C4-2B (cell line): Measurements from ENCODE around the gene FCRL3.

Source experiments
- H3K27ac ChIP-seq: fragments of 450-650 bp; 2 replicates; pipeline ENCODE4 v1.5.1; 2017
- ZFX ChIP-seq: fragments of 450-650 bp; IDR thresholded peaks from 2 replicates; pipeline ENCODE4 v1.6.1; 2017
- TF ChIP-seq, protein P1 (sequence below): fragments of 450-650 bp; conservative IDR thresholded peaks from 2 replicates; pipeline ENCODE4 v1.5.1; 2017; ENCODE audit warnings: mild to moderate bottlenecking

FCRL3 gene

DNA sequence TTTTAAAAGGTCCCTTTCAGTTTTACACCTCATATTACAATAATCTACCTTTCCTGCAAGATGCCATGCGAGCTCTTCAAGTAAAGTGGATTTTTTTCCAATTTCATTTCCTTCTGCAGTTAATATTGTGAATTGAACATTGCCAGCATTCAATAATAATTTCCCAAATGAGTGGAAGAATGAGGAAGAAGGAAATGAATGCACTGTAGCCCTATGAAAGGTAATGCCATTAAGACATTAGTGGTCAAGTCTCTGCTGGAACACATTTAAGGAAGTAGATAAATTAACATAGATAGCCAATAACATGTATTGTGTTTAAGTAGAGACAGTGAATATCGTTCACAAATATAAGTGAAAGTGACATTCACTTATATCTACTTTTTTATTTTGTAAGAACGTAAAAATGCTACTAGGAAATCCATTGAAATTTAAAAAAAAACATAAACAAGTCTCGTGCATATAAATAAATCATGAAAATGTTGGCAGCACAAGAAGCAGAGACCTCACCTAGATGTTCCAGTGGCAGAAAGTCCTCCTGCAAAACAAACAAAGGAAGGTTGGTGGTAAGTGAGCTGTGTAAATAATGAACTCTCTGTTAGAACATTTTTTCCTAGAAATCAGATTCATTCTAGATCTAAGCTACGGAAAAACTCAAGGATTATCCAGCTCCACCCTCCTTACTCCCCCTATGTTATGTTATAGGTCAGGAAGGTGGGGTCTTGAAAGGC is 17.7 kb downstream of the FCRL3 start:
- TF ChIP-seq ZFX, result no peak
- TF ChIP-seq, protein P1, sequence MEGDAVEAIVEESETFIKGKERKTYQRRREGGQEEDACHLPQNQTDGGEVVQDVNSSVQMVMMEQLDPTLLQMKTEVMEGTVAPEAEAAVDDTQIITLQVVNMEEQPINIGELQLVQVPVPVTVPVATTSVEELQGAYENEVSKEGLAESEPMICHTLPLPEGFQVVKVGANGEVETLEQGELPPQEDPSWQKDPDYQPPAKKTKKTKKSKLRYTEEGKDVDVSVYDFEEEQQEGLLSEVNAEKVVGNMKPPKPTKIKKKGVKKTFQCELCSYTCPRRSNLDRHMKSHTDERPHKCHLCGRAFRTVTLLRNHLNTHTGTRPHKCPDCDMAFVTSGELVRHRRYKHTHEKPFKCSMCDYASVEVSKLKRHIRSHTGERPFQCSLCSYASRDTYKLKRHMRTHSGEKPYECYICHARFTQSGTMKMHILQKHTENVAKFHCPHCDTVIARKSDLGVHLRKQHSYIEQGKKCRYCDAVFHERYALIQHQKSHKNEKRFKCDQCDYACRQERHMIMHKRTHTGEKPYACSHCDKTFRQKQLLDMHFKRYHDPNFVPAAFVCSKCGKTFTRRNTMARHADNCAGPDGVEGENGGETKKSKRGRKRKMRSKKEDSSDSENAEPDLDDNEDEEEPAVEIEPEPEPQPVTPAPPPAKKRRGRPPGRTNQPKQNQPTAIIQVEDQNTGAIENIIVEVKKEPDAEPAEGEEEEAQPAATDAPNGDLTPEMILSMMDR, result no peak
- no peak overlapping the region for H3K27ac ChIP-seq

DNA sequence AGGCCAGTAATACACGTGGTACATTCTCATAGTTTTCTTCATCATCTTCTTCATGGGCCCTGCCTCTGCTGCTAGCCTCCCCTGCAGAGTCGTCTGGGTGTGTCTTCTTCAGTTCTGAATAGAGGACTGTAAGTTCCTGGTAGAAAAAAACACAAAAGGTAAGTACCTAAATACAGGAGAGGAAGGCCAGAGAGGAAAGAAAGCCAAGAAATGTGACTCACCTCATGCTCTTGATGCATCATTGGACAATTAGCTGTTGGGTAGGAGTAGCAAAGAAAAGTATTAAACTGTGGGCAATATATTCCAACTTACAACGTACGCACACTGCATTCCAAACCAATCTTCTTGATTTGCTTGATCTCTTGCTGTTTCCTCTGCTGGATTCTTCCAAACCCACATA is 21.8 kb downstream of the FCRL3 start:
- H3K27ac ChIP-seq, result no peak overlapping the region
- no peak for TF ChIP-seq ZFX
- TF ChIP-seq, protein P1, result no peak

DNA sequence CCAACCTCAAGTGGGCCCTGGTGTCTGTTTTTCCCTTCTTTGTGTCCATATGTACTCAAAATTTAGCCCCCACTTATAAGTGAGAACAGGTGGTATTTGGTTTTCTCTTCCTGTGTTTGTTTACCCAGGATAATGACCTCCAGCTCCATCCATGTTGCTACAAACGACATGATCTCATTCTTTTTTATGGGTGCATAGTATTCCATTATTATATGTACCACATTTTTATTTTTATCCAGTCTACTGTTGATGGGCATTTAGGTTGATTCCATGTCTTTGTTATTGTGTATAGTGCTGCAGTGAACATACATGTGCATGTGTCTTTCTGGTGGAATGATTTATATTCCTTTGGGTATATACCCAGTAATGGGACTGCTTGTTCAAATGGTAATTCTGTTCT is 27.6 kb downstream of the FCRL3 start:
- H3K27ac ChIP-seq, result no peak overlapping the region
- TF ChIP-seq, protein P1, result no peak
- no peak for TF ChIP-seq ZFX

DNA sequence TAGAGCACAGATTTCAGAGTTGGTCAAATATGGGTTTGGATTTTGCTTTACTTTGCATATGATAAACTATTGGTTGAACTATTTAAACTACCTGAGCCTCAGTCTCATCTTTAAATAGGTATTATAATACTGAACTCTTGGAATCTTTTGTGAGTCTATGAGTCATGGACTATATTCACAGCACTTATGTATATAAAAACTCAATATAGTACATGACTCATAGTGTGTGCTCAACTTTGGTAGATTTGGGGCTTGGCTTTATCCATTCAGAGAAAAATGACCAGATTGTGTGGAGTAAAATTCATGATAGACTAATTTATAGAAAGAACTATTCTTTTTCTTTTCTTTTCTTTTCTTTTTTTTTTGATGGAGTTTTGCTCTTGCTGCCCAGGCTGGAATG is 28.7 kb downstream of the FCRL3 start:
- H3K27ac ChIP-seq, result no peak overlapping the region
- TF ChIP-seq ZFX, result no peak
- TF ChIP-seq, protein P1, result no peak

DNA sequence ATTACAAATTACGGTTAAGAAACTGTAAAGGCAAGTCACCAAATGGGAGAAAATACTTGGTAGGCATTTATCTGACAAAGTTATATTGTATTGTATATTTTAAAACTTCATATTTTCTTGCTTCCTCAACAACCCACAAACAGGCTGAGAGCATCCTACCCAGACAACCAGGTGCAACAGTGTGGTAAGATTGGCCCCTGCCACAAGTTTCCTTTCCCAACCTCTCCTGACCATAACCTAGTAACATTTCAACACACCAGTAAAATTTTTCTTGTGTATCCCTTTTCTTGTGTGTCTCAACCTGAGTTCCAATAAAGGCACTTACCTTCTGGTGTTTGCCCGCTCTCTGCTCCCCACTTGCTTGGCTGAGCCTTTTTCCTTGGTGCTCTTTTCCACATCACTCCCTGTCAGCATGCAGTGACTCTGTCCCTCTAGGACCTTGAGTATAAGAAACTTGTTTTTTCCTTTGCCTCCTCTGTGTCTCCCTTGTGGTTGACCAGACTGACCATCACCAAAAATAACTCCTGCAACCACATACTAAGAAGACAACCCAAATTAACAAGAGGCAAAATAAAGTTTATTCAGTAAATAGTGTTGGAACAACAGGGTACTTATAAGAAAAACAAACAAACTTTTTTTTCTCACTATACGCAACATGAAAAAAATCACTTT is 40.9 kb downstream of the FCRL3 start:
- TF ChIP-seq ZFX, result no peak
- TF ChIP-seq, protein P1, result no peak
- no peak overlapping the region for H3K27ac ChIP-seq

DNA sequence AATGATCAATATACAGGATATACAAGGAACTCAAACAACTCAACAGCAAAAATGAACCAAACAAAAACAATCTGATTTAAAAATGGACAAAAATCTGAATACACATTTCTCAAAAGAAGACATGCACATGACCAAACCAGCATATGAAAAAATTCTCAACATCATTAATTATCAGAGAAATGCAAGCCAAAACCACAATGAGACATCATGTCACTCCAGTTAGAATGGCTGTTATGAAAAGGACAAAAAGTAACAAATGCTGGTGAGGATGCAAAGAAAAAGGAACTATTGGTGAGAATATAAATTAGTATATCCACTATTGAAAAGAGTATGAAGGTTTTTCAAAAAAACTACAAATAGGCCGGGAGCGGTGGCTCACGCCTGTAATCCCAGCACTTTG is 42.0 kb downstream of the FCRL3 start:
- H3K27ac ChIP-seq, result no peak overlapping the region
- no peak for TF ChIP-seq ZFX
- TF ChIP-seq, protein P1, result no peak

DNA sequence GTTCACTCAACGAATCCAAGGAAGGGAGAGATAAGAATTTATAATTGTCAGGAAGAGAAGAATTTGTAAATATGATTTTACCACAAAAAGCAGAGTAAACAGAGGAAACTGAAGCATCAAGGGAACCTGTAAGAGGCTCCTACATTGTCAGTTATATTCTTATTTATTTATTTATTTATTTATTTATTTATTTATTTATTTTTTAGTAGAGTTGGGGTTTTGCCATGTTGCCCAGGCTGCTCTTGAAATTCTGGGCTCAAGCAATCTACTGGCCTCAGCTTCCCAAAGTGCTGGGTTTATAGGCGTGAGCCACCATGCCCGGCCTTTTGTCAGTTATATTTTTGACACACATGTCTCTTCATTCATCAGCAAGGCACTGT is 47.1 kb downstream of the FCRL3 start:
- H3K27ac ChIP-seq, result no peak overlapping the region
- TF ChIP-seq, protein P1, result no peak
- no peak for TF ChIP-seq ZFX
